IPS-NIHi7 (cell line): Measurements from ENCODE around the gene MAP7.

Experiments
- DNase-seq: peaks from one replicate; pipeline ENCODE4 v3.0.0; 2012; ENCODE audit warnings: mixed read lengths; ENCODE audit errors: extremely low spot score

Gene MAP7

GRCh38 chr6:136532030-136532429 lies 18.2 kb downstream of the MAP7 start:
- DNase-seq, result no peak

- DNase-seq, result no peak
These were observed 20.5 kb downstream of the MAP7 start for GRCh38 chr6:136529710-136530109.

- no peak for DNase-seq
These were observed 21.7 kb downstream of the MAP7 start for GRCh38 chr6:136528477-136528876.

GRCh38 chr6:136527831-136528230 lies 22.4 kb downstream of the MAP7 start:
- DNase-seq, result no peak

DNA sequence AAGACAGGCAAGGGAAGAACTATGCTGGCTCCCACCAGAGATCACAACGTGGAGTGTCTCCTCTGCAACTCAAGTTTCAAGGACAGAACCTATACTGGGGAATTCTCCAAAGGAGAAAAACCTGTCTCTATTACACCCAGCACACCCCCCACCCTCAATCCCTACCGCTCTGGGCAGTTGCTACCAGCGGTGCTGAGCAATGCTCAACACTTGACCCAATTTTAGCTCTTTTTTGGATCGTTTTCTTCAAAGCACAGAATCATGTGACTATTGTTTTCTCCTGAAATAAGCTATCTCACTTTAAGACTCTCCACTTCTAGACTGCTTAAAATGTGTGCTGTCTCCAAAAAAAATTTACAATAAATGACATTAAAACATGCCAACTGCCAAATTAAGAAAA lies 23.3 kb downstream of the MAP7 start:
- DNase-seq, result no peak

GRCh38 chr6:136526196-136526930 lies 23.9 kb downstream of the MAP7 start:
- DNase-seq, result peak; percentile 80

DNA sequence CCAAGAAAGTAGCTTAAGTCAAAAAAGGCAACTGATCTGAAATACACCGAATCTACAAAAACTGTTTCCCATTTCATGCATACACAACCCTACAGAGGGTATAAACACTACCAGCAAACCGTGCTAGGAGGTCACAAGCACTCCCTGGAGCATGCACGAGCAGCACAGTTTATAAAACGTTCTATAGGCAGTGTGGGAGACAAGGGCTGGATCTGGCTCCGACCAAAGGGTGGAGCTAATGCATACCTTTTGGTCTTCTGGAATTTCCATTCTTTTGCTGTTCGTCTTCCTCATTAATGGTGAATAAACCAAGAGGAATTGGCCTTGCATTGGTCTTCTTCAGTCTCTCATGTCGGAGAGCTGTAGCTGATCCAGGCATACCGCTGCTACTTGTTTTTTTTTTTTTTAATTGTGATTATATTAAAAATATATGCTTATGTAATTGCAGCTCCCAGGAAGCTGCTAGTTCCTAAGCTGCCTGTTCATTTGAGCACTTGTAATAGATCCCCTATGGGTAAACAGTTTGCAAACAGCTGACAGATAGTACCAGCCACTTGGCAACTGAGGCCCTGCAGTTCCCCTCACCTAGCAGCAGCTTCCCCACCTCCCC lies 24.5 kb downstream of the MAP7 start:
- no peak for DNase-seq

GRCh38 chr6:136524936-136525413 lies 25.2 kb downstream of the MAP7 start:
- DNase-seq, result no peak

GRCh38 chr6:136524339-136524935 lies 25.8 kb downstream of the MAP7 start:
- DNase-seq, result no peak

DNA sequence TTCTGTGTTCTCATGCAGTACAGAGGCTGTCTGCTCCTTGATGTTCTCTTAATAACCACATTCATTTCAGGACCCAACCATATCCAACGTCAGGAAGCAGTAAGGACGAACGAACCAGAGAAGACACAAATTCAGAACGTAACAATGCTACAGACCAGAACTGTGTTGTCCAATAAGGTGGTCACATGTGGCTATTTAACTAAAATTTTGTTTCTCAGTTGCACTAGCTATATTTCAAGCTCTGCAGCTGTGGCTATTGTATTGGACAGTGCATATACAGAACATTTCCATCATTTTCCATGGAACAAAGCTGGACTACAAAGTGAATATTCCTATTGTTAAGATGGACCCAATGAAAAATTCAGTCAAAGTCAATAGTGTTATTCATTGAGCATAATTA lies 27.0 kb downstream of the MAP7 start:
- DNase-seq, result no peak

GRCh38 chr6:136522636-136523035 lies 27.6 kb downstream of the MAP7 start:
- no peak for DNase-seq

DNA sequence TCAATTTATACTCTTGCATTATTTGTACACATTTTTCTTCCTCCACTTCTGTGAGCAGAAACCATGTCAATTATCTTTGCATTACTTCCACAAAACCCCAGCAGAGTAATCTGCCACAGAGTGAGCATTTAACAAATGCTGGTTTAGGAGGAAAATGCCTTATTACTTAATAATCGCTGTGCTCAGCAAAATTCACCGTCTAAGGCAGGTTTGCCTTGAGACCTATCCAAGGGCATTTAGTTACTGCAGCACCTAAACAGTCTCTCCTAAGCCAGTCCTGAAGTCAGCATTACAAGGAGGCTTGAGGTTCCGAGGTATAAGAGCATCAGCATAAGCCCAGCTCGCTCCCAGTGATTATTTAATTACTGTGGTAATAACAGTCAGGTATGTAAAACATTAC lies 28.3 kb downstream of the MAP7 start:
- no peak for DNase-seq

GRCh38 chr6:136521427-136521826 lies 28.8 kb downstream of the MAP7 start:
- no peak for DNase-seq

DNA sequence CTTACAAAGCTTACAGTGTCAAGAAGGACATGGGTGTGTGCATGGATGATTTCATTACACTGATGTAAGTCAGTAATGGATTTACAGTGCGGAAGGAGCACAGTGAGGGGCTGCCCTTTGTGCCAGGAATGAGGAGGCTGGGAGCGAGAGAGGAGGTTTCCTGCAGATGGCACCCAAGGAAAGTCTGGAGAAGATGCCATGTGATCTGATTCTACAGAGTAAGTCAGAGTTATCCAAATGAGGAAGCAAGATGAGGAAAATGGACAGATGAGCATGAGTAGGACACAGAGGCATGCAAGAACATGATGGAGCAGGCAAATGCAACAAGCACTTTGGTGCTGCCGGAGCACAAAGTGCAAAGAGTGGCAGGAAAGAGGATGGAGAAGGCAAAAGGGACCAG lies 29.7 kb downstream of the MAP7 start:
- DNase-seq, result no peak

GRCh38 chr6:136517582-136517981 lies 32.6 kb downstream of the MAP7 start:
- no peak for DNase-seq

DNA sequence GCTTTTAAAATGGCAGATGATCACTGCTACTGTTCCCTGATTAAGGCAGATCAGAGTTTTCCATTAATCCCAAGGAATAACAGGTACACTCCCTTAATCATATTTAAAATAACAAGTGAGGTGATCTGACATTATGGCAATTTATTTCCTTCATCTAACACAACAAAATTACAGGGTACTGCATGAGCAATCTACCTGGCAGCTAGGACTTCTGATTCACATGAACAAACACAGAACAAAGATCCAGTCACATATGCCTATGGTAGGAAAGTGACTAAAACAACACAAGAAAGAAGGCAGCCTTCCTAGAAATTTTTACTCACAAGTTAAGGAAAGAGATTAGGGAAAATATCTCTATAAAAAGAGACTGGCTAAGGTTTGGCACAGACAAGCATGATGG lies 33.2 kb downstream of the MAP7 start:
- no peak for DNase-seq

DNA sequence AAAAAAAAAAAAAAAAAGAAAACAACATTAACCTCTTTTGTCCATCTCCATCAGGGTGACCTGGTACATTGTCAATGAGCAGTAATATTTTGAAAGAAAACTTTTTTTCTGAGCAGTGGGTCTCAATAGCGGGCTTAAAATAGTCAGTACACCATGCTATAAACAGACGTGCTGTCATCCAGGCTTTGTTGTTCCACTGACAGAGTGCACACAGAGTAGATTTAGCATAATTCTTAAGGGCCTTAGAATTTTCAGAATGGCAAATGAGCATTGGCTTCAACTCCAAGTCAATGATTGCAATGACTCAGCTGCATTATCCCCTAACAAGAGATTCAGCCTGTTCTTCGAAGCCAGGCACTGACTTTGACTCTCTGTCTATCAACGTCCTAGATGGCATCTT lies 35.6 kb downstream of the MAP7 start:
- DNase-seq, result no peak

DNA sequence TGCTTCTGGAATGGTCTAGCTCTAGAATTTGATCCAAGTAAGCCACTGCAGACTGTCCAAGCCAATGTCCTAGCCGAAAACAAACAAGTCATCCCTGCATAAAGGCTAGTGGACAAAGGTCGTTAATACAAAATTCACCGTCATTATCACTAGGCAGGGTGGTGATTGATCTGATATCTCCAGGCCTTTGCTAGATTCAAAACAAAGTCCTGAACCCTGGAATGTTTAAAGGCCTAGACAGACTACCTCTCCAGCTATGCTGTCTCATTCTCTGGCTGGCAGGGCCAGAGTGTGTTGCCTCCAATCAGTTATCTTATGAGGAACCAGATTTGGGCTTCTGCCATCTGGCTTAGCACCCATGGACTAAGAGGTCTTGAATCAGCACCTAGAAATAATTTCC lies 38.3 kb downstream of the MAP7 start:
- no peak for DNase-seq

- DNase-seq, result no peak
These were observed 38.8 kb downstream of the MAP7 start for GRCh38 chr6:136511397-136511796.

DNA sequence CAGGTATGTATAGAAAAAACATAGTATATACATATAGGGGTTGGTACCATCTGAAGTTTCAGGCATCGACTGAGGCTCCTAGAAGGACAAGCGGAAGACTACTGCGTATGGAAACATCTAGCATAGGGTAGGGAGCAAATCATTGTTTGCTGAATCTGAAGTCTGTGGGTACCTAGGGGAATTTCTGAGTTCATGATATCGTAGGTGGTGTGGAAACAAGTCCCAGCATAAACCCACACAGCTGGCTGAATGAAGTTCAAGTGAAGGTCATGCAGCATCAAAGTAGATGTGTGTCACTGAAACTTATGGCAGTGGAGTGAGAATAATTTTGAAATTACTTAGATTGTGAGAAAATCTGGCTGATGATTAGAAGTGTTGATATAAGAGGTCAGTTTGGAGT lies 39.4 kb downstream of the MAP7 start:
- DNase-seq, result no peak

DNA sequence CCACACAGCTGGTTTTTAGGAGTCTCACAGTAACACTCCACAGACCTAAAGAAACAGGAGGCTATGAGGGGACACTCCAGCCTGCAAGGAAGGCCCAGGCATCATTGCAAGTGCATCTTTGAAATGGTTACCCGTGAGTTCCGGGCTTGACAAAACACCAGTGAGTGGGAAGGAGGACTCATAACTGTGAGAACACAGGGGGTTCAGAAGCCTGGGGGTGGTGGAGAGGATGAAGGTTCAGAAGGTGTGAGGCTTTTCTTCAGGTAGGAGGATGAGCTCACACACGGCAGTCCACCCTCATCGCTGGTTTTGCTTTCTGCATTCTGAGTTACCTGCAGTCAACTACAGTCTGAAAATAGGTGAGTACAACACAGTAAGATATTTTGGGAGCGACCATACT lies 39.9 kb downstream of the MAP7 start:
- DNase-seq, result no peak

DNA sequence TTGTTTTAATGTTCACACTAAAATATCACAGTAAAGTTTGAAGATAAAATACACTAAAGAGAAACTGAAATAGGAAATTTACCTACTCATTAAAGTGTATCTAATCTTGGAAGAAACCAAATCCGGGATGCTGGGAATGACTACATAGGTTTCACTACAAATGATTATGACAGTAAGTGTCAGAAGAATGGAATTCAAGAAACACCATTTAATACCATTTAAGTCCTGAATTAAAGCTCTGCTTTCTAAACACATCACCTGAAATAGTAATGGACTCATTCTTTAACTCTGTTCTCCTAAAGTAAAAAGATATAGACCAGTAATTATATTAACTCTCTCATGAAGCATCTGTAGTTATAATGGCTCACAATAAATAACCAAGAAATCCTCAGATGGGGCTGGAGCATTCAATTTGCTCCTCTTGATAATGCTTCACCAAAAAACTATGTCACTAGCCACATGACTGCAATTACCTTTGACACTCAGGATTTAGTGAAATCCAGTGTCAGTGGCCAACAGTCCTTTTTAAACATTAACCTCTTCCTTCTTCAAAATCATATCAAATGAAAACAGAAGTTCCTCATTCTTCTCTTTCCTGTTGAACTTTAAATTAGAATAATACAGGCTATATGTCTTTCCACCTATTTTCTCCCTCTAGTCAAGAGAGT lies 41.4 kb downstream of the MAP7 start:
- DNase-seq, result no peak
